Right lobe of liver (tissue), 6 donors: ENCODE measurements around the gene PGS1. TPM values are rescaled to one million over a fixed set of nuclear protein-coding genes. Genes with fewer than 3 reads are reported as not detected.

Source experiments
- ATAC-seq, 4 donors: fragments of 200-7000 bp; cut with Tn5 transposase; one replicate each; pipeline ENCODE4 v1.9.1; 2020; ENCODE audit warnings: mild to moderate bottlenecking in 4 of 4, moderate library complexity in 4 of 4
- DNase-seq, 3 donors: peaks; one replicate each; pipeline ENCODE4 v3.0.0-alpha.2; 2020
- H3K27ac ChIP-seq, 3 donors: fragments of 200-600 bp; one replicate each; pipeline ENCODE4 v1.8.0; 2022
- H3K27me3 ChIP-seq, 2 donors: fragments of 200-600 bp; one replicate each; pipeline ENCODE4 v1.8.0; 2022
- H3K36me3 ChIP-seq, 4 donors: fragments of 200-600 bp; sonication (generic) in 1 of 4; one replicate each; pipeline versions ENCODE4 v1.5.1 to v1.8.0; 2017 to 2022; ENCODE audit warnings: control low read depth in 1 of 4
- H3K4me1 ChIP-seq, 4 donors: fragments of 200-600 bp; sonication (generic) in 1 of 4; one replicate each; pipeline versions ENCODE4 v1.5.1 to v1.8.0; 2017 to 2022; ENCODE audit warnings: control low read depth in 1 of 4
- H3K4me3 ChIP-seq, 3 donors: fragments of 200-600 bp; one replicate each; pipeline ENCODE4 v1.8.0; 2022
- H3K9me3 ChIP-seq, 4 donors: fragments of 200-600 bp; sonication (generic) in 1 of 4; one replicate each; pipeline versions ENCODE4 v1.5.1 to v1.8.0; 2017 to 2022; ENCODE audit warnings: control low read depth in 1 of 4
- CTCF ChIP-seq, 4 donors: fragments of 200-600 bp in 3 of 4; fragments of 450-650 bp in 1 of 4; IDR thresholded peaks; one replicate each; pipeline versions ENCODE4 v1.5.1 to v1.8.0; 2016 to 2022; ENCODE audit warnings: antibody characterized with exemption in 4 of 4, mild to moderate bottlenecking in 2 of 4
- POLR2A ChIP-seq: fragments of 450-650 bp; IDR thresholded peaks from one replicate; pipeline ENCODE4 v1.6.1; 2017; ENCODE audit warnings: antibody characterized with exemption, mild to moderate bottlenecking
- WGBS: methylation state at CpG from one replicate; pipeline ENCODE4 v1.1.6; 2018; ENCODE audit warnings: low coverage, low lambda C conversion rate; ENCODE audit not compliant: insufficient coverage; ENCODE audit errors: missing lambda C conversion rate; 5-methylcytosine and 5-hydroxymethylcytosine counted together
- intact Hi-C, 2 donors: fragments of 100-400 bp; cut with DNase I; formaldehyde crosslinking; loops; one replicate each; pipeline versions ENCODE4 v1.11.2 to v1.14.1; 2022
- total RNA-seq, 6 experiments: library from RNA; depleted of rRNA in 2 of 6; stranded (reverse); fragments of >200 nt in 2 of 6; fragmentation: NEBNext Ultra II Directional in 3 of 6; extraction: Animal tissue kit (Norgen Biotek cat#: 25700) in 3 of 6; gene quantifications; one replicate each; pipeline versions ENCODE4 v1.1.0 to v1.2.4, GENCODE V29; 2016 to 2023
- donor health status: DM: no; HTN: yes; CAD: no.
- donor health status: DM: no; HTN: no; CAD: no.
- donor health status: DM: no; HTN: no; CAD: no.
- donor health status: DM: no; HTN: yes; CAD: no.
- donor health status: DM: no; HTN: yes; CAD: no.

PGS1 gene
- total RNA-seq, 6 experiments from 2014 or later, result 8.8 to 17.5 (median 13.4) TPM

- Histone ChIP-seq H3K4me1 (peaks cover 0 to 11% (median 5%) of the 10 kb centered on the region in 4 donors), H3K9me3 (no peaks in the 10 kb centered on the region), H3K27ac (no peak overlapping the region), H3K36me3 (peaks cover 0 to 4% (median 2%) of the 10 kb centered on the region in 4 donors), H3K27me3 (no peaks in the 10 kb centered on the region), H3K4me3 (no peak overlapping the region)
- TF ChIP-seq POLR2A (no peak), CTCF (IDR thresholded peaks at IDR 0.05) (no peak)
- 71% methylated on average over 4 of the region's 10 CpGs for WGBS
- ATAC-seq (no peak), DNase-seq (no peak)
- intact Hi-C loops, result loop anchor here in 1 of 2 donors (10.0 kb wide), 1 partner anchor 145 kb away; no protein-coding TSS in a partner anchor
Measured at GRCh38 chr17:78429618-78429995, 51.2 kb downstream of the PGS1 start.

GRCh38 chr17:78430892-78431691 is 52.6 kb downstream of the PGS1 start:
- intact Hi-C loops, result no loop called here
- H3K4me1 ChIP-seq, result peaks cover 0 to 11% (median 5%) of the 10 kb centered on the region in 4 donors
- no peaks in the 10 kb centered on the region for H3K9me3 ChIP-seq
- peaks cover 0 to 4% (median 2%) of the 10 kb centered on the region in 4 donors for H3K36me3 ChIP-seq
- 77% methylated on average over 11 of the region's 20 CpGs for WGBS
- H3K4me3 ChIP-seq, result no peak overlapping the region
- no peak for TF ChIP-seq POLR2A
- no peak for TF ChIP-seq CTCF (IDR thresholded peaks at IDR 0.05)
- DNase-seq (no peak), ATAC-seq (no peak)
- H3K27me3 ChIP-seq, result no peaks in the 10 kb centered on the region
- no peak overlapping the region for H3K27ac ChIP-seq

GRCh38 chr17:78431692-78431958 is 53.2 kb downstream of the PGS1 start:
- peaks cover 0 to 4% (median 0%) of the 10 kb centered on the region in 4 donors for H3K36me3 ChIP-seq
- 93% methylated on average over 8 of the region's 11 CpGs for WGBS
- intact Hi-C loops, result no loop called here

GRCh38 chr17:78432226-78433012 is 54.0 kb downstream of the PGS1 start:
- no peak overlapping the region for H3K27ac ChIP-seq
- no peaks in the 10 kb centered on the region for H3K27me3 ChIP-seq
- H3K4me1 ChIP-seq, result peaks cover 0 to 11% (median 5%) of the 10 kb centered on the region in 4 donors
- intact Hi-C loops, result no loop called here
- no peaks in the 10 kb centered on the region for H3K9me3 ChIP-seq
- DNase-seq (peak in 2 of 3 donors; percentile 71 to 83), ATAC-seq (peak; percentile 33 to 59 (median 46))
- H3K4me3 ChIP-seq, result no peak overlapping the region
- TF ChIP-seq CTCF (IDR thresholded peaks at IDR 0.05) (no peak), POLR2A (no peak)
- H3K36me3 ChIP-seq, result peaks cover 0 to 2% (median 0%) of the 10 kb centered on the region in 4 donors
- WGBS, result 21% methylated on average over 11 of the region's 21 CpGs

More at GRCh38 chr17:78431692-78431958, 53.2 kb downstream of the PGS1 start:
- no peak overlapping the region for H3K4me3 ChIP-seq
- TF ChIP-seq POLR2A (no peak), CTCF (IDR thresholded peaks at IDR 0.05) (no peak)
- peaks cover 0 to 11% (median 5%) of the 10 kb centered on the region in 4 donors for H3K4me1 ChIP-seq
- H3K9me3 ChIP-seq, result no peaks in the 10 kb centered on the region
- DNase-seq (no peak), ATAC-seq (no peak)
- H3K27me3 ChIP-seq, result no peaks in the 10 kb centered on the region
- H3K27ac ChIP-seq, result no peak overlapping the region
